ENCODE results near the gene MOV10L1.

- TF ChIP-seq CTCF (IDR thresholded peaks at IDR 0.05 in 4 of 5, conservative IDR thresholded peaks at IDR 0.05 in 1 of 5) (no peak), POLR2A (IDR thresholded peaks at IDR 0.05) (no peak)
Observed at GRCh38 chr22:50107529-50107928, 17.7 kb downstream of the MOV10L1 start.

All from gastrocnemius medialis (tissue), 4 donors.